Endodermal cell (in vitro differentiated cells): ENCODE results near the gene SORCS2. TPM values are rescaled to one million over a fixed set of nuclear protein-coding genes. Genes with fewer than 3 reads are reported as not detected.

Experiments used
- DNase-seq: peaks from one replicate; pipeline ENCODE4 v3.0.0-alpha.2; 2017
- H3K27ac ChIP-seq: 2 replicates; pipeline ENCODE4 v1.5.1; 2013; ENCODE audit warnings: mild to moderate bottlenecking, low read depth, low read length, moderate library complexity
- H3K27me3 ChIP-seq: 2 replicates; pipeline ENCODE4 v1.6.1; 2013; ENCODE audit warnings: mild to moderate bottlenecking, low read length, moderate library complexity; ENCODE audit not compliant: insufficient read depth, control insufficient read depth, poor library complexity, severe bottlenecking
- H3K36me3 ChIP-seq: 2 replicates; pipeline ENCODE4 v1.7.0; 2013; ENCODE audit warnings: mild to moderate bottlenecking, low read length, moderate library complexity; ENCODE audit not compliant: control insufficient read depth, insufficient read depth
- H3K4me1 ChIP-seq: one replicate; pipeline ENCODE4 v1.7.0; 2013; ENCODE audit warnings: low read length; ENCODE audit not compliant: control insufficient read depth, insufficient read depth
- H3K4me3 ChIP-seq: 2 replicates; pipeline ENCODE4 v1.5.1; 2013; ENCODE audit warnings: mild to moderate bottlenecking, low read length, moderate library complexity
- H3K9ac ChIP-seq: 2 replicates; pipeline ENCODE4 v1.6.1; 2013; ENCODE audit warnings: mild to moderate bottlenecking, low read length, moderate library complexity; ENCODE audit not compliant: poor library complexity, severe bottlenecking; ENCODE audit errors: extremely low read depth
- H3K9me3 ChIP-seq: 2 replicates; pipeline ENCODE4 v1.6.1; 2013; ENCODE audit warnings: mild to moderate bottlenecking, low read length, moderate library complexity; ENCODE audit not compliant: control insufficient read depth
- H3K27ac Mint-ChIP-seq: 2 replicates; pipeline ENCODE4 v1.8.0; 2020; ENCODE audit warnings: mixed read lengths
- H3K27me3 Mint-ChIP-seq: 2 replicates; pipeline ENCODE4 v1.8.0; 2021; ENCODE audit warnings: mild to moderate bottlenecking, mixed read lengths; ENCODE audit not compliant: insufficient read depth
- H3K36me3 Mint-ChIP-seq: 2 replicates; pipeline ENCODE4 v1.8.0; 2020; ENCODE audit warnings: low read depth, mixed read lengths
- H3K4me1 Mint-ChIP-seq: 2 replicates; pipeline ENCODE4 v1.8.0; 2020; ENCODE audit warnings: mixed read lengths
- H3K4me3 Mint-ChIP-seq: 2 replicates; pipeline ENCODE4 v1.8.0; 2020; ENCODE audit warnings: mild to moderate bottlenecking, moderate library complexity, mixed read lengths
- H3K9me3 Mint-ChIP-seq: 2 replicates; pipeline ENCODE4 v1.8.0; 2020; ENCODE audit warnings: mild to moderate bottlenecking, mixed read lengths
- CTCF ChIP-seq: fragments of 200-600 bp; sonication (generic); conservative IDR thresholded peaks from 2 replicates; pipeline ENCODE4 v1.5.0; 2021; ENCODE audit warnings: antibody characterized with exemption, mild to moderate bottlenecking
- WGBS, 2 experiments: methylation state at CpG; one replicate each; pipeline versions ENCODE4 v1.1.5 to v1.1.7; 2013; ENCODE audit warnings: missing lambda C conversion rate in 2 of 2, mixed read lengths in 1 of 2; ENCODE audit not compliant: insufficient coverage in 1 of 2, insufficient read length in 1 of 2; 5-methylcytosine and 5-hydroxymethylcytosine counted together
- total RNA-seq, 2 donors: library from RNA; stranded (reverse); fragmentation: NEBNext Ultra II Directional in 1 of 2; extraction: Animal tissue kit (Norgen Biotek cat#: 25700) in 1 of 2; gene quantifications; 2 replicates in 1 of 2; 3 replicates in 1 of 2; pipeline ENCODE4 v1.2.1, GENCODE V29; 2021

The SORCS2 gene
- total RNA-seq, 2 donors from 2014 or later: 1.4 to 1.9 TPM

- H3K36me3 ChIP-seq: peaks cover 39% of the 10 kb centered on the region
- H3K27me3 ChIP-seq: no peaks in the 10 kb centered on the region
- Mint-ChIP-seq H3K4me1 (no peaks in the 10 kb centered on the region), H3K27me3 (no peaks in the 10 kb centered on the region), H3K36me3 (peaks cover 25% of the 10 kb centered on the region), H3K4me3 (no peak overlapping the region), H3K9me3 (no peaks in the 10 kb centered on the region), H3K27ac (no peak overlapping the region)
- WGBS, 2 experiments: 85 to 86% methylated on average over 10 of the region's 10 CpGs
- H3K4me1 ChIP-seq: no peaks in the 10 kb centered on the region
- H3K27ac ChIP-seq: no peak overlapping the region
- no peak for DNase-seq
- TF ChIP-seq CTCF: no peak
- no peaks in the 10 kb centered on the region for H3K9me3 ChIP-seq
- H3K4me3 ChIP-seq: no peak overlapping the region
- no peak overlapping the region for H3K9ac ChIP-seq
These were observed 571.5 kb downstream of the SORCS2 start for GRCh38 chr4:7763788-7764187.

- Mint-ChIP-seq H3K4me1 (no peaks in the 10 kb centered on the region), H3K27me3 (no peaks in the 10 kb centered on the region), H3K9me3 (no peaks in the 10 kb centered on the region), H3K36me3 (peaks cover 25% of the 10 kb centered on the region), H3K27ac (no peak overlapping the region), H3K4me3 (no peak overlapping the region)
- Histone ChIP-seq H3K27ac (no peak overlapping the region), H3K36me3 (peaks cover 45% of the 10 kb centered on the region), H3K4me3 (no peak overlapping the region), H3K9ac (no peak overlapping the region), H3K9me3 (no peaks in the 10 kb centered on the region), H3K4me1 (no peaks in the 10 kb centered on the region), H3K27me3 (no peaks in the 10 kb centered on the region)
- no peak for TF ChIP-seq CTCF
- 98 to 100% methylated on average over 2 to 4 of the region's 5 CpGs for WGBS, 2 experiments
- no peak for DNase-seq
These were observed 572.1 kb downstream of the SORCS2 start for GRCh38 chr4:7764466-7764865.

GRCh38 chr4:7765666-7766065 is 573.3 kb downstream of the SORCS2 start:
- no peak for TF ChIP-seq CTCF
- H3K27ac Mint-ChIP-seq: no peak overlapping the region
- no peaks in the 10 kb centered on the region for H3K27me3 ChIP-seq
- no peak overlapping the region for H3K4me3 ChIP-seq
- no peaks in the 10 kb centered on the region for H3K9me3 ChIP-seq
- no peak overlapping the region for H3K27ac ChIP-seq
- no peaks in the 10 kb centered on the region for H3K4me1 Mint-ChIP-seq
- H3K4me3 Mint-ChIP-seq: no peak overlapping the region
- H3K9ac ChIP-seq: no peak overlapping the region
- no peak for DNase-seq
- no peaks in the 10 kb centered on the region for H3K4me1 ChIP-seq
- no peaks in the 10 kb centered on the region for H3K27me3 Mint-ChIP-seq
- H3K36me3 ChIP-seq: peaks cover 41% of the 10 kb centered on the region
- 90 to 93% methylated on average over 9 to 12 of the region's 12 CpGs for WGBS, 2 experiments
- peaks cover 29% of the 10 kb centered on the region for H3K36me3 Mint-ChIP-seq
- H3K9me3 Mint-ChIP-seq: no peaks in the 10 kb centered on the region
